Right cardiac atrium (tissue), 5 donors: Measurements from ENCODE around the gene DNAI4. TPM values are rescaled to one million over a fixed set of nuclear protein-coding genes. Genes with fewer than 3 reads are reported as not detected.
"Not testable (repeated sequence)": the region's sequence is repeated elsewhere in the genome, so short reads cannot be mapped to it uniquely, and the experiment has no call there.

ENCODE experiments used
- ATAC-seq, 2 donors: fragments of 200-7000 bp; cut with Tn5 transposase; one replicate each; pipeline versions ENCODE4 v1.8.0 to v1.9.1; 2020; ENCODE audit warnings: moderate library complexity in 2 of 2, mild to moderate bottlenecking in 1 of 2
- DNase-seq, 3 donors: peaks; one replicate each; pipeline ENCODE4 v3.0.0-alpha.2; 2020
- H3K27ac ChIP-seq: one replicate; pipeline ENCODE4 v1.5.1; 2013; ENCODE audit warnings: mild to moderate bottlenecking, low read length, control low read depth, moderate library complexity
- H3K27me3 ChIP-seq: one replicate; pipeline ENCODE4 v1.6.1; 2013; ENCODE audit not compliant: control insufficient read depth, insufficient read depth
- H3K4me1 ChIP-seq: one replicate; pipeline ENCODE4 v1.6.1; 2013; ENCODE audit warnings: low read length; ENCODE audit not compliant: control insufficient read depth, insufficient read depth
- H3K4me3 ChIP-seq: one replicate; pipeline ENCODE4 v1.5.1; 2013; ENCODE audit warnings: low read length, control low read depth
- H3K9me3 ChIP-seq: one replicate; pipeline ENCODE4 v1.6.1; 2013; ENCODE audit warnings: low read length; ENCODE audit not compliant: control insufficient read depth
- WGBS: extraction: QIAGEN DNeasy Blood & Tissue Kit; methylation state at CpG from one replicate; pipeline ENCODE4 v1.1.7; 2013; 5-methylcytosine and 5-hydroxymethylcytosine counted together
- intact Hi-C, 4 donors: fragments of 100-400 bp; cut with DNase I; formaldehyde crosslinking; loops; one replicate each; pipeline versions ENCODE4 v1.11.0 to v1.14.0; 2022 to 2023
- polyA plus RNA-seq: library from polyadenylated mRNA; stranded (reverse); fragments of 200-250 nt; gene quantifications from one replicate; pipeline ENCODE4 v1.2.3, GENCODE V29; 2013
- total RNA-seq, 4 donors: library from RNA; stranded (reverse); fragmentation: NEBNext Ultra II Directional; extraction: Animal tissue kit (Norgen Biotek cat#: 25700); gene quantifications; one replicate each; pipeline ENCODE4 v1.2.1, GENCODE V29; 2021
- donor health status: healthy with polysubstance abuse.
- donor health status: DM: no; HTN: yes; CAD: no.
- donor health status: DM: no; HTN: no; CAD: no.
- donor health status: DM: no; HTN: yes; CAD: no; lungs with severe emphysema.
- donor health status: DM: yes; HTN: yes; CAD: no.

The DNAI4 gene
- total and polyA plus RNA-seq, 5 donors = 1.8 to 27.0 (median 21.3) TPM

DNA sequence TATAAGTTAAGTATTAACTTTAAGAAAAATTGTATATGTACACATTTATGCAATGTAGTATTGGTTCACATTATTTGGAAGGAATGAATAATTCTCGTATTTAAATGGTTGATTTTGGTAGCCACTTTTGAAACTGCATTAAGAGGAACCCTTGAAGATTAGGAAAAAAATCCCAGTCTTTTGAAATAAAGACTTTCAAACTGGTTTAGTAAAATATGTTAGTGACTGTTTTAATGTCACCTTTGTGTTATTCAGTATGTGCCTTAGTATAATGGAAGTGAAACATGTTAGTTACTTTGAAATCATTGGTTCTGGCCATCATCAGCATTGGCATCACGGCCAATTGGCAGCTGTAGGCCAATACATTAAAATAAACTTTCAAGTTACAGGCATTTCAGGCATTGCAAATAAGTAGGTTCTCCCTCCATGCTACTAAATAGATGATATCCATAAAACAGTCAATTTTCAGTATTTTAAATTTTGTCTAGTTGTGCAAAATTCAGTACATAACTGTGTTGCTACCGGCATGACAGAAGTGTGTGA lies 4.6 kb upstream of the DNAI4 start:
- Histone ChIP-seq H3K4me1 (peaks cover 3% of the 10 kb centered on the region), H3K4me3 (peak overlapping the region; percentile 90), H3K27ac (peak overlapping the region; percentile 90), H3K27me3 (no peaks in the 10 kb centered on the region), H3K9me3 (no peaks in the 10 kb centered on the region)
- WGBS = 43% methylated on average over 3 of the region's 3 CpGs
- no peak for ATAC-seq
- intact Hi-C loops = no loop called here
- DNase-seq = no peak

DNA sequence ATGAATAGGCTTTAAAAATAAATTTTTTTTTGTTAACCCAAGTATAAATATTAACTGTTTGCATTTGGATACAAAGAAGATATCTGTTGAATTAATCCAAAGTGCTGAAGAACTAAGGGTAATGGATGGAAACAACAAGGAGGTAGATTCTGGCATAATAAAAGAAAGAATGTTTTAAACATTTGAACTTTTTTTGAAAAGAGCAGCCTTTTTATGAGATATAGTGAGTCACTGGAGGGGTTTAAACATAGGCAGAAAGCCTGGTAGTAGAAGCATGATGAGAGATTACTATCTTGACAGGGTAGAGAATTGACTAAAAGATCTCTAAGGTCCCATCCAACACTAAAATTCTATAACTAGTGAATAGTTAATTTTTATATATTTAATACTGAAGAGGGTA lies 2.9 kb upstream of the DNAI4 start:
- ATAC-seq = no peak
- intact Hi-C loops = no loop called here
- no peak overlapping the region for H3K4me3 ChIP-seq
- H3K27me3 ChIP-seq = no peaks in the 10 kb centered on the region
- peaks cover 5% of the 10 kb centered on the region for H3K4me1 ChIP-seq
- H3K27ac ChIP-seq = no peak overlapping the region
- no peaks in the 10 kb centered on the region for H3K9me3 ChIP-seq
- no peak for DNase-seq

DNA sequence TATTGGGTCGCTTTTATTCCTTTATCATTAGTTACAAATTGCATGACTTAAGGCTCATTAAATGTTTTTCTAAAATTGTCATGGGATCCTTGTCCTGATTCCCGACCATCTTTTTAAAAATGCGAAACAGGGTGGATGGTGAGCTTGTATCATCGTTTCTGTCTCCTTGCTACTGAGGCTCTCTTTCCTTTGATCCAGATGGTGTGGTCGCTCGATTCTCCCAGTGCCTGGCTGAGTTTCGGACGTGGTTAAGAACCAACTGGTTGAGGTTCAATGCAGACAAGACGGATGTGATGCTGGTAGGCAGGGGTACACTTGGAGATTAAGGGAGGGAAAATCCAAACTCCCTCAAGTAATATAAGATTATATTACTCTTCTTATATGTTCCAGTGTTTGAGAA lies 1.3 kb upstream of the DNAI4 start:
- Histone ChIP-seq H3K4me1 (peaks cover 4% of the 10 kb centered on the region), H3K4me3 (peak overlapping the region; percentile 66), H3K27me3 (no peaks in the 10 kb centered on the region), H3K27ac (peak overlapping the region; percentile 60), H3K9me3 (no peaks in the 10 kb centered on the region)
- intact Hi-C loops = no loop called here
- DNase-seq (no peak), ATAC-seq (no peak)
- WGBS = 30% methylated on average over 9 of the region's 9 CpGs

DNA sequence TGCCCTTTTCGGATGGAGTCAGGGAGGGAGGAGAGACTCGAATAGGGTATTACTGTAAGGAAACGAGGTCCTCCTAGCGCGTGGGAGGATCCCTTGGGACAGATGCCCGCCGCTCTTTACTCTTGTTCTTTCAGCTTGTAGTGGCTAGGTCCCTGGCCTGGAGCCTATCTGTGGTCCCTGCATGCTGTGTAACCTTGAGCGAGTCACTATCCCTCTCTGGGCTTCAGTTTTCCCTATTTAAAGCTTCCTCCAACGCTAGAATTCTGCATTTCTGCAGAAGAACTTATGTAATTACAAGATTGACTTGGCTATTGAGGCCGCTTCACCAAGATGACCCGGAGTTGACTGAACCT lies 878 bp upstream of the DNAI4 start:
- DNase-seq (no peak), ATAC-seq (no peak)
- H3K9me3 ChIP-seq = no peaks in the 10 kb centered on the region
- no peaks in the 10 kb centered on the region for H3K27me3 ChIP-seq
- H3K4me1 ChIP-seq = peaks cover 4% of the 10 kb centered on the region
- WGBS = 5% methylated on average over 11 of the region's 11 CpGs
- H3K27ac ChIP-seq = peak overlapping the region; percentile 91
- intact Hi-C loops = no loop called here
- H3K4me3 ChIP-seq = peak overlapping the region; percentile 66

DNA sequence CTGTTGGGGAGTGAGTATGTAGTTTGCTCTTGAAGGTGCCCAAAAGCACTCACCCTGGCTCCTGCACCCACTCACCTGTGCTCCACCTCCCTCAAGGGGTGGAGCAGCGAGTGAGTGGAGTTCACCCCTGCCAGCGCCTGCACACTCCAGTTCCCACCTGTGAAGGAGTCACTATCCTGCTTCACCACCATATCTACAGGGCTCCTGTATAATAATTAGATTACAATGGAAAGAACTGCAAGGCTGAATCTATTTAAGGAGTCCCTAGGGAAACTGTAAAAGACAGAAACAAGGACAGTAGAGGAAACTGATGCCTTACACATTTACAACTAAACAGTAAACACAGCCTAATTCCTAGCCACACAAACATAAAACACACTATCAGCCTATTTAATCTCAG lies 4.1 kb downstream of the DNAI4 start:
- H3K4me3 ChIP-seq = no peak overlapping the region

DNA sequence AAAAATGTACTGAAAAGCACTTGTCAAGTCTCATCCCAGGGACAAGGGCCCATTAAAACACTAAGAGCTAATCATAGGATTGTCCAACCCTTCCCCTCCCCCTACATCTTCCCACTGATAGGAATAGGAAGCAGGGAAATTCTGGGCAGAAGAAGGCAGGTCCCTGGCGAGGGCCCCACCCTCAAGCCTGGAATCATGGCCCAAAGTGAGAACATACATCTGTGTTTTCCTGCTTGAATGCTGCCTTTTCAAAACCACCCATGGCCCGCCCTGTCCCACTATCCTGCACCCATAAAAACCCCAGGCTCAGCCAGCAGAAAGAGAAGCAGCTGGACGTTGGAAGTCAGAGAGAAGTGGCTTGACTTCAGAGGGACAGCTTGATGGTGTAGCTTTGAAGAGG lies 4.8 kb downstream of the DNAI4 start:
- intact Hi-C loops = no loop called here

More for the DNA sequence above, 4.1 kb downstream of the DNAI4 start:
- DNase-seq (no peak), ATAC-seq (no peak)
- Histone ChIP-seq H3K4me1 (peaks cover 2% of the 10 kb centered on the region), H3K27me3 (no peaks in the 10 kb centered on the region), H3K27ac (no peak overlapping the region), H3K9me3 (no peaks in the 10 kb centered on the region)
- 100% methylated on average over 2 of the region's 2 CpGs for WGBS
- intact Hi-C loops = no loop called here

DNA sequence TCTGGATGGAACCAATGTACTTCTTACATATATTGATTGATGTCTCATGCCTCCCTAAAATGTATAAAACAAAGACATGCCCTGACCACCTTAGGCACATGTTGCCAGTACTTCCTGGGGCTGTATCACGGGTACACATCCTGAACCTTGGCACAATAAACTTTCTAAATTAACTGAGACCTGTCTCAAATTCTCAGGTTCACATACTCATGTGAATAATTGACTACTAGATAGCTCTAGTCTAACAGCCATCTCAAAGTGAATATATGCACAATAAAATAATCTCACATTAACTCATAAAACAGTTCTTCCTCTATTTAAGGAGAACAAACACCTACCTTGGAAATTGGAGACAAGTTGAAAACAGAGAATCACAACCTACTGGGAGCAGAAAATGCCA lies 5.6 kb downstream of the DNAI4 start:
- H3K27ac ChIP-seq = no peak overlapping the region
- intact Hi-C loops = no loop called here
- H3K4me3 ChIP-seq = no peak overlapping the region
- no peaks in the 10 kb centered on the region for H3K27me3 ChIP-seq
- peaks cover 2% of the 10 kb centered on the region for H3K4me1 ChIP-seq
- DNase-seq (no peak), ATAC-seq (no peak)
- 90% methylated on average over 1 of the region's 1 CpG for WGBS
- H3K9me3 ChIP-seq = no peaks in the 10 kb centered on the region

More for the DNA sequence above, 4.8 kb downstream of the DNAI4 start:
- H3K27ac ChIP-seq = no peak overlapping the region
- H3K4me3 ChIP-seq = no peak overlapping the region
- H3K4me1 ChIP-seq = peaks cover 2% of the 10 kb centered on the region
- ATAC-seq (no peak), DNase-seq (no peak)
- WGBS = 89% methylated on average over 3 of the region's 3 CpGs
- no peaks in the 10 kb centered on the region for H3K9me3 ChIP-seq
- no peaks in the 10 kb centered on the region for H3K27me3 ChIP-seq

DNA sequence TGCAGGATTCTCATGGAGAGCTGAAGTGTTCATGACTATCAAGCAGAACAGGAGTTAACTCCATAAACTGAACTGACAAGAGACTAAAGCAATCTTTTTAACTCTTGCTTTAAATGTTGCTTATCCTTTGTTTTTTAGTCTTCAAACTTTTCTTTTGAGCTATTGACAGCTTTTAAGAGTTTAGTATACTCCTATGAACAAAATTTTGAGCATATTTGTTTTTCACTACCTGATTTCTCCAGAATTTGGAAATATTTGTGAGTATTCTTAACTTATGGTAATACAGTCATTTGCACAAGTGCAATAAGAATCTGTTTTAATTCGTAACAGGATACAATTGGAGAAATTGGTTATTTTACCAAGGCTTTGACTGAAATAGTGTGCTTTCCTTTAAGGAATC lies 7.2 kb downstream of the DNAI4 start:
- WGBS = 95% methylated on average over 1 of the region's 1 CpG
- H3K4me3 ChIP-seq = no peak overlapping the region
- ATAC-seq (no peak), DNase-seq (no peak)
- no peak overlapping the region for H3K27ac ChIP-seq
- H3K9me3 ChIP-seq = no peaks in the 10 kb centered on the region
- H3K27me3 ChIP-seq = no peaks in the 10 kb centered on the region
- no peaks in the 10 kb centered on the region for H3K4me1 ChIP-seq
- intact Hi-C loops = no loop called here

DNA sequence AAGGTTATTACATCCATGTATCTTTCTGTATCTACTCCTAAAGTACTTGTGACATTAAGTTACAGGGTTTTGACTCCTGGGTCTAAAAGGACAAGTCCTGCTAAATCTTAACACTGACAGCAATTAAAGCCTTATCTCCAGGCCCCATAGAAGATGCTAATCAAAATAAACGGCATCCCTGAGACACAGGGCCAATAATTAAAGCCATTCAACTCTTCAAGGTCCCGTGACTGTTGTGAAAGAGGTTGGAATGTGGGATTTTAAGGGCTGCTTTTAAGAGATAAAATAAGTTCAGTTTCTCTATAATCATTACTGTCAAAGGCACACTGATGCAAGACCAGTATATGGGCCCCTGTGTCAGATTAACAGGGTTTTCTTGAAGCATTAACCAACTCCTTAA lies 8.3 kb downstream of the DNAI4 start:
- WGBS = 44% methylated on average over 2 of the region's 2 CpGs
- DNase-seq (no peak), ATAC-seq (no peak)
- H3K4me3 ChIP-seq = no peak overlapping the region
- H3K27ac ChIP-seq = no peak overlapping the region
- intact Hi-C loops = no loop called here
- H3K9me3 ChIP-seq = no peaks in the 10 kb centered on the region
- no peaks in the 10 kb centered on the region for H3K4me1 ChIP-seq
- no peaks in the 10 kb centered on the region for H3K27me3 ChIP-seq

DNA sequence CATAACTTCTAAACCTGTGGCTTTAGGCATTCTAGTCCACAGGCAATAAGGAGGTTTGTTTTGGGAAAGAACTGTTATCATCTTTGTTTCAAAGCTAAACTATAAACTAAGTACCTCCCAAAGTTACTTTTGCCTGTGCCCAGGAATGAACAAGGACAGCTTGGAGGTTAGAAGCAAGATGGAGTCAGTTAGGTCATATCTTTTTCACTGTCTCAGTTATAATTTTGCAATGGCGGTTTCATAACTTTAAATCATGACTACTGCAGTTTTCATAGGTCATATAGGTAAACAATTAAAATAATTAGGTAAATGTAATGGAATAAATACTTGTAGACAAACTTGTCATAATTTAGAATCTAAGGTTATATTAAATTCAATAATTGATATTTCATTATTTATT lies 9.5 kb downstream of the DNAI4 start:
- H3K4me1 ChIP-seq, intact Hi-C loops, H3K4me3 ChIP-seq, DNase-seq, H3K9me3 ChIP-seq, ATAC-seq, H3K27ac ChIP-seq, H3K27me3 ChIP-seq: not testable (repeated sequence)
- 99% methylated on average over 1 of the region's 1 CpG for WGBS

DNA sequence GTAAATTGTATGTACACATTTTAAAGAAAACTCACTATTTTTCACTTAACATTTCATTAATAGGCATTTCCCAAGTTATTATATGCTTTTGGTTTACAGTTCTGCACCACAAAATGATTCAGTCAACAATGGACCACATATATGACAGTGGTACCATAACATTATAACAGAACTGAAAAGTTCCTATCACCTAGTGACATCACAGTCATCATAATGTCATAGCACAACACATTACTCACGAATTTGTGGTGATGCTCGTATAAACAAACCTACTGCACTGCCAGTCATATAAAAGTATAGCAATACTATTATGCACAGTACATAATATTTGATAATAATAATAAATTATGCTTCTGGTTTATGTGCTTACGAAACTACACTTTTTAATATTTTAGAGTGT lies 30.9 kb downstream of the DNAI4 start:
- Histone ChIP-seq H3K27ac (no peak overlapping the region), H3K9me3 (no peaks in the 10 kb centered on the region), H3K27me3 (no peaks in the 10 kb centered on the region), H3K4me1 (no peaks in the 10 kb centered on the region), H3K4me3 (no peak overlapping the region)
- 91% methylated on average over 3 of the region's 3 CpGs for WGBS
- no peak for ATAC-seq
- intact Hi-C loops = no loop called here
- no peak for DNase-seq

DNA sequence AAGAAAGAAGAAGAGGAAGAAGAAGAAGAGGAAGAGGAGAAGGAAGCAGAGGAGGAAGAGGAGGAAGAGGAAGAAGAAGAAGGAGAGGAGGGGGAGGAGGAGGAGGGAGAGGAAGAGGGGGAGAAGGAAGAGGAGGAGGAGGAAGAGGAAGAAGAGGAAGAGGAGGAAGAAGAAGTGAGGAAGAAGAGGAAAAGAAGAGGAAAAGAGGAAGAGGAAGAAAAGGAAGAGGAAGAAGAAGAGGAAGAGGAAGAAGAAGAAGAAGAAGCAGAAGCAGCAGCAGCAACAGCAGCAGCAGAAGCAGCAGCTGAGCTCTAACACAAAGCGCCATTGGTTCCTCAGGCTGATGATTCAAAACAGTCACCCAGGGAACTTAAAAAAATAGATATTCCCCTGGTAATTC lies 34.0 kb downstream of the DNAI4 start:
- WGBS = 98% methylated on average over 1 of the region's 1 CpG

More for the DNA sequence above, 34.0 kb downstream of the DNAI4 start:
- intact Hi-C loops = no loop called here
- H3K4me3 ChIP-seq = no peak overlapping the region
- DNase-seq = no peak
- H3K27ac ChIP-seq = no peak overlapping the region
- no peak for ATAC-seq
- H3K9me3 ChIP-seq = no peaks in the 10 kb centered on the region
- H3K27me3 ChIP-seq = no peaks in the 10 kb centered on the region
- H3K4me1 ChIP-seq = no peaks in the 10 kb centered on the region
